GM19395 (cell line): Measurements from ENCODE around the gene RABGGTA.
"Not testable (repeated sequence)": the region's sequence is repeated elsewhere in the genome, so short reads cannot be mapped to it uniquely, and the experiment has no call there.

Source experiments
- ATAC-seq: cut with Tn5 transposase; IDR thresholded peaks from one replicate; pipeline ENCODE4 v1.9.1; 2021; ENCODE audit warnings: mild to moderate bottlenecking, moderate library complexity; ENCODE audit not compliant: unreplicated experiment

The RABGGTA gene

GRCh38 chr14:24245350-24245749 lies 26.0 kb downstream of the RABGGTA start:
- ATAC-seq: not testable (repeated sequence)

GRCh38 chr14:24243336-24243836 lies 28.0 kb downstream of the RABGGTA start:
- ATAC-seq: no peak

- ATAC-seq: peak; percentile 78
Observed at GRCh38 chr14:24241829-24242443, 29.5 kb downstream of the RABGGTA start.

- no peak for ATAC-seq
Observed at GRCh38 chr14:24240110-24240918, 31.1 kb downstream of the RABGGTA start.

- ATAC-seq: no peak
Observed at GRCh38 chr14:24238527-24239037, 32.8 kb downstream of the RABGGTA start.

GRCh38 chr14:24238123-24238522 lies 33.3 kb downstream of the RABGGTA start:
- no peak for ATAC-seq

- no peak for ATAC-seq
Observed at GRCh38 chr14:24237463-24237955, 33.9 kb downstream of the RABGGTA start.

- ATAC-seq: no peak
Observed at GRCh38 chr14:24236689-24237462, 34.5 kb downstream of the RABGGTA start.

GRCh38 chr14:24235804-24236688 lies 35.4 kb downstream of the RABGGTA start:
- ATAC-seq: no peak

- no peak for ATAC-seq
Observed at GRCh38 chr14:24234095-24235005, 37.0 kb downstream of the RABGGTA start.

- ATAC-seq: no peak
Observed at GRCh38 chr14:24233538-24233866, 37.9 kb downstream of the RABGGTA start.

- peak; percentile 69 for ATAC-seq
Observed at GRCh38 chr14:24232645-24233537, 38.5 kb downstream of the RABGGTA start, which contains the start of gene GMPR2. Gene GMPR2 (plus strand): TSS chr14:24232929. CDS start chr14:24233254, 325 bp downstream.

- peak; percentile 82 for ATAC-seq
Observed at GRCh38 chr14:24232121-24232644, 39.2 kb downstream of the RABGGTA start, which contains the start of gene NEDD8. Gene NEDD8 (minus strand): TSS chr14:24232367. CDS start chr14:24232267, 100 bp downstream.

GRCh38 chr14:24231263-24232120 lies 39.9 kb downstream of the RABGGTA start:
- peak; percentile 10 for ATAC-seq

- ATAC-seq: no peak
Observed at GRCh38 chr14:24228902-24229301, 42.5 kb downstream of the RABGGTA start.

GRCh38 chr14:24226473-24226872 lies 44.9 kb downstream of the RABGGTA start:
- no peak for ATAC-seq

- no peak for ATAC-seq
Observed at GRCh38 chr14:24224618-24225071, 46.8 kb downstream of the RABGGTA start.
